ENCODE results near the gene RGL1.

Gene RGL1

DNA sequence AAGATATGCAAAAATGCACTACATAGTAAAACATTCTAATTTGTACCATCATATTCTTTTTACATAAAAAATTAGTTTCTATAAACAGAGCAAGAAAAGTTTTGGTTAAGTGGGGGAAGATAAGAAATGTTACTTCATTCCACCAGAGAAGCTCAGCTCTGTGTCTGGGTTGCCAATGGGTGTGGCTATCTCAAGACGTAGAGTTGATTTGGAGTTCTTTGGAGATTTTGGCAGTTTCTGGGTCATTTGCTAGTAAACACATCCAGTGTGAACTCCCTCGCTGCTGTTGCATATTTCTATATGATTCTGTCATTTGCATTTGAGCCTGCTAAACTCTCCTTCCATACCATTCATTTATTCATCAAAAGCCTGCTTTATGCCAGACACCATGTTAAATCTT, 7.2 kb downstream of the RGL1 start:
- TF ChIP-seq, protein P1, sequence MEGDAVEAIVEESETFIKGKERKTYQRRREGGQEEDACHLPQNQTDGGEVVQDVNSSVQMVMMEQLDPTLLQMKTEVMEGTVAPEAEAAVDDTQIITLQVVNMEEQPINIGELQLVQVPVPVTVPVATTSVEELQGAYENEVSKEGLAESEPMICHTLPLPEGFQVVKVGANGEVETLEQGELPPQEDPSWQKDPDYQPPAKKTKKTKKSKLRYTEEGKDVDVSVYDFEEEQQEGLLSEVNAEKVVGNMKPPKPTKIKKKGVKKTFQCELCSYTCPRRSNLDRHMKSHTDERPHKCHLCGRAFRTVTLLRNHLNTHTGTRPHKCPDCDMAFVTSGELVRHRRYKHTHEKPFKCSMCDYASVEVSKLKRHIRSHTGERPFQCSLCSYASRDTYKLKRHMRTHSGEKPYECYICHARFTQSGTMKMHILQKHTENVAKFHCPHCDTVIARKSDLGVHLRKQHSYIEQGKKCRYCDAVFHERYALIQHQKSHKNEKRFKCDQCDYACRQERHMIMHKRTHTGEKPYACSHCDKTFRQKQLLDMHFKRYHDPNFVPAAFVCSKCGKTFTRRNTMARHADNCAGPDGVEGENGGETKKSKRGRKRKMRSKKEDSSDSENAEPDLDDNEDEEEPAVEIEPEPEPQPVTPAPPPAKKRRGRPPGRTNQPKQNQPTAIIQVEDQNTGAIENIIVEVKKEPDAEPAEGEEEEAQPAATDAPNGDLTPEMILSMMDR (IDR thresholded peaks at IDR 0.05; ENCODE audit: low read depth, low read length) = no peak

DNA sequence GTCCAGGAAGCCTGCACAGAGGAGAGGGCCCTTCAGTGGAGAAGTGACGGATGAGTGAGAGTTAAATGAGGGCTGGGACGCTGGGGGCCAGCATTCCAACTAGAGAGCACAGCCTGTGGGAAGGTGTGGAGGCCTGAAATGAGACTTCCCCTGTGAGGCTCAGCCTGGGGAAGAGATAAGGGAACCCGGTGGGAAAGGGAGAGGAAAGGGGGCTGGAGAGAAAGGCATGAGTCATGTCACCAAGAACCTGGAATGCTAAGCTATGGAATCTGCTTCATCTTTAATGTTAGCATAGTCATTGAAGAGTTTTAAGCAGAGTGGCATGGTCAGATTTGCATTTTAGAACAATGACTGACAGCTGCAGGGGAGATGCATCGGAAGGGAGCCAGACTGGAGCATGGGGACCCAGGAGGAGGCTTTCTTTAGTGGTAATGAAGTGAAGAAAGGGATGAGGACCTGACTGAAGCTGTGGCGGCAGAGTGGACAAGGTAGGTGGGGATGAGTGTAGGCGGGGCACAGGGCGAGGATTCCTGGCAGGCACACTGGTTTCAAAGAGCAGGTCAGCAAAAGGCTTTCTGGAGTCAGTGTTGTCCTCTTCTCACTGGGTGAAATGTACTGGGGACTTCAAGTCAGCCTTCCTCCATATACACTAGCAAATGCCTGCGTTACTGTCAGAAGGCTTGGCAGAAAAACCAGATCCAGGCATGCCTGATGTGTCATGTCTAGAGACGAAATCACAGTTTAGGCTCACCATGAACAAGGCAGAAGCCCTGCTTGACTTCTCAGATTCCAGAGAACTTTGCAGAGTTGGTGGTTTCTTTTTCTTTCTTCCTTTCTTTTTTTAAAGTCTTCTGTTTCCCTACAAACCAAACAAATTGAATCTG, 8.0 kb downstream of the RGL1 start:
- no peak overlapping the region for H3K4me3 ChIP-seq (ENCODE audit: low read depth, low read length)
- TF ChIP-seq, protein P1 (IDR thresholded peaks at IDR 0.05; ENCODE audit: low read depth, low read length) = no peak

More for the DNA sequence above, 7.2 kb downstream of the RGL1 start:
- no peak overlapping the region for H3K4me3 ChIP-seq (ENCODE audit: low read depth, low read length)

- TF ChIP-seq, protein P1 (IDR thresholded peaks at IDR 0.05; ENCODE audit: low read depth, low read length) = no peak
- no peak overlapping the region for H3K4me3 ChIP-seq (ENCODE audit: low read depth, low read length)
Observed at GRCh38 chr1:183814121-183814681, 9.3 kb downstream of the RGL1 start.

GRCh38 chr1:183816110-183816509, 11.2 kb downstream of the RGL1 start:
- no peak overlapping the region for H3K4me3 ChIP-seq (ENCODE audit: low read depth, low read length)
- TF ChIP-seq, protein P1 (IDR thresholded peaks at IDR 0.05; ENCODE audit: low read depth, low read length) = no peak

- TF ChIP-seq, protein P1 (IDR thresholded peaks at IDR 0.05; ENCODE audit: low read depth, low read length) = no peak
- no peak overlapping the region for H3K4me3 ChIP-seq (ENCODE audit: low read depth, low read length)
Observed at GRCh38 chr1:183817576-183818288, 12.8 kb downstream of the RGL1 start.

DNA sequence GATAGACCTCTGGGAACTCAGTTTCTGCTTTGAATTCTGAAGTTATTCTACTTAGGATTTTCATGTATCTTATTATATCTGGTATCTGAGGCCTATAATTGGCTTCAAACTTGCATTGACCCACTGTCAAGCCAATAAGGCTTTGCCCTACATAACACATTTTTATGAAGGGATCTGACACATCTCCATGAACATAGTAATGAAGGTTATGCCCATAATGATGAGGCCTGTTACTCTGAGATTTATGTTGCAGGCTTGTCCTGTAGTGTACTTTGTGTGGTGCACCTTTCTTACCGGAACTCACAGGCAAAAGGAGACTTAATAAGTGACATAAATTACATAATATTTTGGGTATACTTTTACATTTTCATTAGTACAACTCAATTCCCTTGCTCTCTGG, 14.1 kb downstream of the RGL1 start:
- H3K4me3 ChIP-seq (ENCODE audit: low read depth, low read length) = no peak overlapping the region
- TF ChIP-seq, protein P1 (IDR thresholded peaks at IDR 0.05; ENCODE audit: low read depth, low read length) = no peak

Measured in WI38 (cell line).